HL-60 (cell line): ENCODE measurements around the gene NUP93.

Experiments
- GABPA ChIP-seq: IDR thresholded peaks from 2 replicates; pipeline ENCODE4 v1.6.1; 2012; ENCODE audit warnings: low read depth
- POLR2AphosphoS5 ChIP-seq: IDR thresholded peaks from 2 replicates; pipeline ENCODE4 v1.6.1; 2012; ENCODE audit warnings: low read depth
- REST ChIP-seq: IDR thresholded peaks from 2 replicates; pipeline ENCODE4 v1.6.1; 2012; ENCODE audit warnings: low read depth; ENCODE audit not compliant: insufficient replicate concordance
- SPI1 ChIP-seq: IDR thresholded peaks from 2 replicates; pipeline ENCODE4 v1.6.1; 2012; ENCODE audit warnings: low read depth, mild to moderate bottlenecking, borderline replicate concordance
- TF ChIP-seq, protein P1 (sequence below): IDR thresholded peaks from one replicate; pipeline ENCODE4 v1.5.1; 2011; ENCODE audit warnings: low read length, control low read depth, inconsistent platforms; ENCODE audit not compliant: insufficient read depth

- TF ChIP-seq, protein P1, sequence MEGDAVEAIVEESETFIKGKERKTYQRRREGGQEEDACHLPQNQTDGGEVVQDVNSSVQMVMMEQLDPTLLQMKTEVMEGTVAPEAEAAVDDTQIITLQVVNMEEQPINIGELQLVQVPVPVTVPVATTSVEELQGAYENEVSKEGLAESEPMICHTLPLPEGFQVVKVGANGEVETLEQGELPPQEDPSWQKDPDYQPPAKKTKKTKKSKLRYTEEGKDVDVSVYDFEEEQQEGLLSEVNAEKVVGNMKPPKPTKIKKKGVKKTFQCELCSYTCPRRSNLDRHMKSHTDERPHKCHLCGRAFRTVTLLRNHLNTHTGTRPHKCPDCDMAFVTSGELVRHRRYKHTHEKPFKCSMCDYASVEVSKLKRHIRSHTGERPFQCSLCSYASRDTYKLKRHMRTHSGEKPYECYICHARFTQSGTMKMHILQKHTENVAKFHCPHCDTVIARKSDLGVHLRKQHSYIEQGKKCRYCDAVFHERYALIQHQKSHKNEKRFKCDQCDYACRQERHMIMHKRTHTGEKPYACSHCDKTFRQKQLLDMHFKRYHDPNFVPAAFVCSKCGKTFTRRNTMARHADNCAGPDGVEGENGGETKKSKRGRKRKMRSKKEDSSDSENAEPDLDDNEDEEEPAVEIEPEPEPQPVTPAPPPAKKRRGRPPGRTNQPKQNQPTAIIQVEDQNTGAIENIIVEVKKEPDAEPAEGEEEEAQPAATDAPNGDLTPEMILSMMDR: no peak
- TF ChIP-seq POLR2AphosphoS5: no peak
- no peak for TF ChIP-seq GABPA
- TF ChIP-seq REST: no peak
- TF ChIP-seq SPI1: no peak
Observed at GRCh38 chr16:56742030-56742984, 12.4 kb downstream of the NUP93 start.
